CD14-positive monocyte (primary cell): ENCODE data around the gene INSL4. TPM values are rescaled to one million over a fixed set of nuclear protein-coding genes. Genes with fewer than 3 reads are reported as not detected.

ENCODE experiments used
- DNase-seq, 3 donors: peaks; one replicate each; pipeline ENCODE4 v3.0.0-alpha.2; 2011 to 2022
- H2AFZ ChIP-seq: 2 replicates; pipeline ENCODE4 v1.6.0; 2012; ENCODE audit warnings: mild to moderate bottlenecking, low read depth, low read length, inconsistent platforms; ENCODE audit not compliant: insufficient read depth, poor library complexity, severe bottlenecking
- H3K27ac ChIP-seq, 2 donors: 1 replicate in 1 of 2; 2 replicates in 1 of 2; pipeline ENCODE4 v1.5.1; 2012 to 2013; ENCODE audit warnings: low read length in 2 of 2, control low read depth in 1 of 2, inconsistent platforms in 1 of 2, low read depth in 1 of 2, mild to moderate bottlenecking in 1 of 2
- H3K27me3 ChIP-seq, 2 donors: one replicate each; pipeline versions ENCODE4 v1.6.0 to v1.6.1; 2011 to 2013; ENCODE audit warnings: low read length in 2 of 2; ENCODE audit not compliant: control insufficient read depth in 2 of 2, insufficient read depth in 2 of 2
- H3K36me3 ChIP-seq, 2 donors: replicated peaks in 1 of 2; 1 replicate in 1 of 2; 2 replicates in 1 of 2; pipeline versions ENCODE4 v1.5.1 to v1.6.1; 2012 to 2013; ENCODE audit warnings: low read length in 2 of 2, control low read depth in 1 of 2, inconsistent platforms in 1 of 2, mild to moderate bottlenecking in 1 of 2; ENCODE audit not compliant: insufficient read depth in 2 of 2, control insufficient read depth in 1 of 2
- H3K4me1 ChIP-seq, 2 donors: 1 replicate in 1 of 2; 2 replicates in 1 of 2; pipeline versions ENCODE4 v1.5.1 to v1.6.1; 2012 to 2013; ENCODE audit warnings: low read length in 2 of 2, control low read depth in 1 of 2, inconsistent platforms in 1 of 2, mild to moderate bottlenecking in 1 of 2, moderate library complexity in 1 of 2; ENCODE audit not compliant: insufficient read depth in 2 of 2, control insufficient read depth in 1 of 2
- H3K4me2 ChIP-seq: replicated peaks from 2 replicates; pipeline ENCODE3; 2012; ENCODE audit warnings: low read length, moderate library complexity, mild to moderate bottlenecking; ENCODE audit not compliant: poor library complexity, severe bottlenecking; ENCODE audit errors: extremely low read depth
- H3K4me3 ChIP-seq, 3 experiments: fragments of 200-600 bp in 1 of 3; sonication (generic) in 1 of 3; replicated peaks in 1 of 3; 1 replicate in 2 of 3; 2 replicates in 1 of 3; pipeline ENCODE4 v1.5.1; 2011 to 2013; ENCODE audit warnings: low read length in 3 of 3, mild to moderate bottlenecking in 3 of 3, control low read depth in 2 of 3, low read depth in 2 of 3, inconsistent platforms in 1 of 3, moderate library complexity in 1 of 3
- H3K79me2 ChIP-seq: 2 replicates; pipeline ENCODE4 v1.6.0; 2012; ENCODE audit warnings: mild to moderate bottlenecking, control low read depth, inconsistent platforms, low read length, moderate library complexity; ENCODE audit not compliant: insufficient read depth
- H3K9ac ChIP-seq: 2 replicates; pipeline ENCODE4 v1.6.0; 2017; ENCODE audit warnings: low read length, mild to moderate bottlenecking; ENCODE audit not compliant: insufficient read depth, poor library complexity, severe bottlenecking
- H3K9me3 ChIP-seq, 2 donors: replicated peaks in 1 of 2; 1 replicate in 1 of 2; 2 replicates in 1 of 2; pipeline versions ENCODE4 v1.5.1 to v1.6.1; 2012 to 2013; ENCODE audit warnings: low read length in 2 of 2, control low read depth in 1 of 2; ENCODE audit not compliant: control insufficient read depth in 1 of 2, insufficient read depth in 1 of 2
- H4K20me1 ChIP-seq: 2 replicates; pipeline ENCODE4 v1.6.0; 2012; ENCODE audit warnings: mild to moderate bottlenecking, low read length, control low read depth, moderate library complexity; ENCODE audit not compliant: insufficient read depth
- H3K27ac Mint-ChIP-seq, 7 donors: one replicate each; pipeline ENCODE4 v1.8.0; 2020; ENCODE audit warnings: mild to moderate bottlenecking in 7 of 7, mixed read lengths in 7 of 7, moderate library complexity in 6 of 7, inconsistent platforms in 2 of 7
- H3K27me3 Mint-ChIP-seq, 3 donors: one replicate each; pipeline ENCODE4 v1.8.0; 2021 to 2022; ENCODE audit warnings: low read depth in 3 of 3, mild to moderate bottlenecking in 3 of 3, mixed read lengths in 3 of 3, moderate library complexity in 3 of 3, inconsistent platforms in 1 of 3
- H3K36me3 Mint-ChIP-seq, 2 donors: one replicate each; pipeline ENCODE4 v1.8.0; 2020; ENCODE audit warnings: mixed read lengths in 2 of 2, inconsistent platforms in 1 of 2, mild to moderate bottlenecking in 1 of 2
- H3K4me1 Mint-ChIP-seq: one replicate; pipeline ENCODE4 v1.8.0; 2020; ENCODE audit warnings: mild to moderate bottlenecking, mixed read lengths
- H3K4me3 Mint-ChIP-seq, 2 donors: one replicate each; pipeline ENCODE4 v1.8.0; 2020; ENCODE audit warnings: mild to moderate bottlenecking in 2 of 2, mixed read lengths in 2 of 2, moderate library complexity in 1 of 2
- H3K9me3 Mint-ChIP-seq, 7 donors: one replicate each; pipeline ENCODE4 v1.8.0; 2020 to 2022; ENCODE audit warnings: mixed read lengths in 7 of 7, mild to moderate bottlenecking in 6 of 7, moderate library complexity in 6 of 7, inconsistent platforms in 2 of 7
- WGBS: methylation state at CpG from one replicate; pipeline ENCODE4 v1.1.5; 2013; ENCODE audit warnings: missing lambda C conversion rate; ENCODE audit not compliant: insufficient coverage; 5-methylcytosine and 5-hydroxymethylcytosine counted together
- intact Hi-C, 2 donors: fragments of 100-400 bp; cut with micrococcal nuclease; formaldehyde crosslinking; loops; one replicate each; pipeline versions ENCODE4 v1.15.0 to v1.15.1; 2023
- polyA plus RNA-seq, 3 donors: library from polyadenylated mRNA; depleted of rRNA in 1 of 3; unstranded in 2 of 3; stranded (reverse) in 1 of 3; fragments of 300-500 nt in 2 of 3; fragments of >200 nt in 1 of 3; fragmentation: Illumina TruSeq in 2 of 3; gene quantifications; 1 replicate in 2 of 3; 2 replicates in 1 of 3; pipeline ENCODE4 v1.2.3, GENCODE V29; 2012 to 2021
- small RNA-seq: library from RNA; depleted of rRNA; stranded (forward); fragments of <200 nt; gene quantifications from one replicate; pipeline ENCODE3, GENCODE V24; 2012; ENCODE audit warnings: low read depth; ENCODE audit not compliant: insufficient read length
- TF ChIP-seq, protein P1 (sequence below): fragments of 200-600 bp; IDR thresholded peaks from one replicate; pipeline ENCODE4 v1.8.0; 2022; ENCODE audit warnings: antibody characterized with exemption, mild to moderate bottlenecking

The INSL4 gene
- polyA plus RNA-seq, 3 donors: not detected

DNA sequence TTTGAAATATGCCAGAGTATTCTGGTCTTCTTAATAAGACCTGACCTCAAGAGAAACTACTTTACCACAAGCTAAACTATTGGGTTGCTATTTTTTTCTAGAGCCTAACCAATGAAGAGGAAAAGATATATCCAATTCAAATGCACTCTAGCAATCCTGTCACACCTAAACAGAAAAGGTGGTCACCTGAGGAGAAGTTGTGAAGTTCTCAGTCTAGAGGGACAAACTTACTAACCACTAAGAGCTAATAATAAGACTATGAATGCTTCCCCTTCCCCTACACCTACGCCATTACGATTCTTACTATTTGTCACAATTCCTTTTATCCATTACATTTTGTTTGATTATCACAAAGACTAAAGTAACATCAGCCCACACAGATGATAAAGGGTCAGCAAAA, 43.6 kb downstream of the INSL4 start:
- WGBS: 83% methylated on average over 2 of the region's 2 CpGs
- H4K20me1 ChIP-seq: no peaks in the 10 kb centered on the region
- H3K9me3 Mint-ChIP-seq: peaks cover 0 to 2% (median 0%) of the 10 kb centered on the region in 7 donors
- H2AFZ ChIP-seq: no peak overlapping the region
- H3K27ac ChIP-seq: no peak overlapping the region
- H3K79me2 ChIP-seq: no peaks in the 10 kb centered on the region
- H3K4me3 ChIP-seq: no peak overlapping the region
- H3K27ac Mint-ChIP-seq: no peak overlapping the region
- H3K9me3 ChIP-seq: no peaks in the 10 kb centered on the region
- H3K36me3 ChIP-seq: no peaks in the 10 kb centered on the region
- H3K4me1 ChIP-seq: no peaks in the 10 kb centered on the region
- H3K9ac ChIP-seq: no peak overlapping the region
- no peaks in the 10 kb centered on the region for H3K27me3 Mint-ChIP-seq
- no peaks in the 10 kb centered on the region for H3K27me3 ChIP-seq
- TF ChIP-seq, protein P1, sequence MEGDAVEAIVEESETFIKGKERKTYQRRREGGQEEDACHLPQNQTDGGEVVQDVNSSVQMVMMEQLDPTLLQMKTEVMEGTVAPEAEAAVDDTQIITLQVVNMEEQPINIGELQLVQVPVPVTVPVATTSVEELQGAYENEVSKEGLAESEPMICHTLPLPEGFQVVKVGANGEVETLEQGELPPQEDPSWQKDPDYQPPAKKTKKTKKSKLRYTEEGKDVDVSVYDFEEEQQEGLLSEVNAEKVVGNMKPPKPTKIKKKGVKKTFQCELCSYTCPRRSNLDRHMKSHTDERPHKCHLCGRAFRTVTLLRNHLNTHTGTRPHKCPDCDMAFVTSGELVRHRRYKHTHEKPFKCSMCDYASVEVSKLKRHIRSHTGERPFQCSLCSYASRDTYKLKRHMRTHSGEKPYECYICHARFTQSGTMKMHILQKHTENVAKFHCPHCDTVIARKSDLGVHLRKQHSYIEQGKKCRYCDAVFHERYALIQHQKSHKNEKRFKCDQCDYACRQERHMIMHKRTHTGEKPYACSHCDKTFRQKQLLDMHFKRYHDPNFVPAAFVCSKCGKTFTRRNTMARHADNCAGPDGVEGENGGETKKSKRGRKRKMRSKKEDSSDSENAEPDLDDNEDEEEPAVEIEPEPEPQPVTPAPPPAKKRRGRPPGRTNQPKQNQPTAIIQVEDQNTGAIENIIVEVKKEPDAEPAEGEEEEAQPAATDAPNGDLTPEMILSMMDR: no peak
- no peak overlapping the region for H3K4me3 Mint-ChIP-seq
- H3K4me2 ChIP-seq: no peak overlapping the region
- no peaks in the 10 kb centered on the region for H3K36me3 Mint-ChIP-seq
- intact Hi-C loops: no loop called here
- no peak for DNase-seq
- no peaks in the 10 kb centered on the region for H3K4me1 Mint-ChIP-seq

DNA sequence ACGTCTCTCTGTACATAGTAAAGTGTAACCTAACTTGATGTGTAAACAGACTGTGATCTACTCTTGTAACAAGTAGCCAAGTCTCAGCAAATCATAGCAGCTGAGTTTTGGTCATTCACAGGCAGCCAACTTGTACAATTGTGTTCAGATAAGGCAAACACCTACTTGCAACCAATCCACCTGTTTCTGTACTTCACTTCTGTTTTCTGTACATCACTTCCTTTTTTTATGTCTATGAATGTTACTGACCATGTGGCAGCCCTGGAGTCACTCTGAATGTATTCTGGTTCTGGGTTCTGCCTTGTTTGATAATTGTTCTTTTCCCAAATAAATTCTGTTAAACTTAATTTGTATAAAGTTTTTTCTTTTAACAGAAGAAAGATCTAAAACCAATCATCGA, 47.3 kb downstream of the INSL4 start:
- DNase-seq: no peak
- H2AFZ ChIP-seq: no peak overlapping the region
- H3K27ac ChIP-seq: no peak overlapping the region
- intact Hi-C loops: no loop called here
- Mint-ChIP-seq H3K36me3 (no peaks in the 10 kb centered on the region), H3K4me3 (no peak overlapping the region), H3K4me1 (no peaks in the 10 kb centered on the region), H3K27ac (no peak overlapping the region), H3K9me3 (peaks cover 0 to 2% (median 0%) of the 10 kb centered on the region in 7 donors), H3K27me3 (peaks cover 0 to 2% (median 0%) of the 10 kb centered on the region in 3 donors)
- H3K4me2 ChIP-seq: no peak overlapping the region
- no peaks in the 10 kb centered on the region for H3K9me3 ChIP-seq
- no peaks in the 10 kb centered on the region for H4K20me1 ChIP-seq
- no peak overlapping the region for H3K9ac ChIP-seq
- H3K4me3 ChIP-seq: no peak overlapping the region
- H3K36me3 ChIP-seq: no peaks in the 10 kb centered on the region
- no peaks in the 10 kb centered on the region for H3K27me3 ChIP-seq
- no CpG with 5 or more reads among the region's 2 CpGs for WGBS
- H3K79me2 ChIP-seq: no peaks in the 10 kb centered on the region
- TF ChIP-seq, protein P1: no peak
- no peaks in the 10 kb centered on the region for H3K4me1 ChIP-seq

Small RNA genes lying within 50 kb of the gene (small RNA-seq; reads per million reads assigned to genes)
- gene AL133547.1: not detected

Other genes with a start within 250 kb of the INSL4 start
- 10 to 100 TPM; 23.5 to 34.7 (median 33.0) TPM for gene JAK2, start 246.1 kb upstream of the INSL4 start, polyA plus RNA-seq
- not detected for gene INSL6, start 45.8 kb upstream of the INSL4 start, polyA plus RNA-seq
- gene RLN2, start 73.3 kb downstream of the INSL4 start, polyA plus RNA-seq: not detected
- gene RLN1, start 108.5 kb downstream of the INSL4 start, polyA plus RNA-seq: not detected
- gene PLGRKT, start 206.5 kb downstream of the INSL4 start, polyA plus RNA-seq: 10 to 100 TPM in 2 of 3 donors, 1 to 10 TPM in 1; 4.6 to 19.7 (median 14.8) TPM
- under 1 TPM in 2 of 3 donors, not detected in 1; 0.24 to 0.84 TPM for gene CD274, start 219.1 kb downstream of the INSL4 start, polyA plus RNA-seq